H1 (cell line): ENCODE data around the gene GDF9. TPM values are rescaled to one million over a fixed set of nuclear protein-coding genes. Genes with fewer than 3 reads are reported as not detected.

ENCODE experiments used
- CTCF ChIA-PET: fragments of 300-600 bp; sonication (Branson Sonifier 250); formaldehyde crosslinking; loops from one replicate; lab custom pipeline; 2021; ENCODE audit not compliant: partially characterized antibody; lab: Charles Lee
- POLR2A ChIA-PET: fragments of 300-600 bp; sonication (Branson Sonifier 250); formaldehyde crosslinking; loops from one replicate; lab custom pipeline; 2021; ENCODE audit warnings: inconsistent platforms; ENCODE audit not compliant: partially characterized antibody; lab: Charles Lee
- DNase-seq, 2 experiments: peaks; one replicate each; pipeline versions ENCODE4 v3.0.0 to v3.0.0-alpha.2; 2010 to 2022; ENCODE audit warnings: low spot score in 2 of 2, low read depth in 1 of 2, mixed read lengths in 1 of 2
- FAIRE-seq: peaks from 2 replicates; lab custom pipeline; 2011; peaks lifted over from hg19 to GRCh38; lab: Jason Lieb, UNC
- H2AFZ ChIP-seq: 2 replicates; pipeline ENCODE4 v1.8.1; 2012; ENCODE audit warnings: low read length, inconsistent platforms
- H2AK5ac ChIP-seq: 2 replicates; pipeline ENCODE4 v1.6.1; 2013; ENCODE audit warnings: low read depth, low read length
- H2BK120ac ChIP-seq: replicated peaks from 2 replicates; pipeline ENCODE3; 2013; ENCODE audit warnings: low read depth, low read length, inconsistent platforms
- H2BK12ac ChIP-seq: 2 replicates; pipeline ENCODE4 v1.6.1; 2013; ENCODE audit warnings: low read depth, low read length
- H2BK15ac ChIP-seq: 2 replicates; pipeline ENCODE4 v1.6.1; 2013; ENCODE audit warnings: low read length
- H2BK20ac ChIP-seq: 2 replicates; pipeline ENCODE4 v1.6.1; 2013; ENCODE audit warnings: low read length
- H2BK5ac ChIP-seq: 2 replicates; pipeline ENCODE4 v1.6.1; 2013; ENCODE audit warnings: low read depth, low read length
- H3K14ac ChIP-seq: 2 replicates; pipeline ENCODE4 v1.6.1; 2013; ENCODE audit warnings: inconsistent platforms; ENCODE audit not compliant: insufficient read length
- H3K18ac ChIP-seq: 2 replicates; pipeline ENCODE4 v1.6.1; 2013; ENCODE audit warnings: low read length; ENCODE audit errors: extremely low read depth
- H3K23ac ChIP-seq: 2 replicates; pipeline ENCODE4 v1.6.1; 2013; ENCODE audit warnings: inconsistent platforms; ENCODE audit not compliant: insufficient read length
- H3K23me2 ChIP-seq: 2 replicates; pipeline ENCODE4 v1.6.1; 2013; ENCODE audit warnings: low read depth, low read length
- H3K27ac ChIP-seq: 2 replicates; pipeline ENCODE4 v1.6.1; 2011; ENCODE audit warnings: low read depth, low read length, inconsistent platforms
- H3K27me3 ChIP-seq, 4 experiments: replicated peaks in 1 of 4; 1 replicate in 1 of 4; 2 replicates in 3 of 4; pipeline versions ENCODE4 v1.6.1 to v1.8.1; 2011 to 2013; ENCODE audit warnings: low read length in 3 of 4, mild to moderate bottlenecking in 3 of 4, inconsistent platforms in 2 of 4, mixed read lengths in 2 of 4, moderate library complexity in 1 of 4; ENCODE audit not compliant: control insufficient read depth in 3 of 4, insufficient read depth in 3 of 4; ENCODE audit errors: extremely low read depth in 1 of 4
- H3K36me3 ChIP-seq, 4 experiments: 2 replicates each; pipeline versions ENCODE4 v1.6.1 to v1.8.1; 2011 to 2013; ENCODE audit warnings: mild to moderate bottlenecking in 4 of 4, low read length in 3 of 4, moderate library complexity in 2 of 4, control low read depth in 1 of 4, inconsistent platforms in 1 of 4; ENCODE audit not compliant: insufficient read depth in 4 of 4, control insufficient read depth in 2 of 4
- H3K4ac ChIP-seq: replicated peaks from 2 replicates; pipeline ENCODE3; 2013; ENCODE audit warnings: low read length, low read depth, mixed read lengths, inconsistent platforms; ENCODE audit not compliant: insufficient read length
- H3K4me1 ChIP-seq, 4 experiments: replicated peaks in 1 of 4; 1 replicate in 1 of 4; 2 replicates in 3 of 4; pipeline versions ENCODE4 v1.6.1 to v1.8.1; 2011 to 2013; ENCODE audit warnings: low read length in 3 of 4, inconsistent platforms in 2 of 4, mixed read lengths in 1 of 4; ENCODE audit not compliant: insufficient read depth in 4 of 4, control insufficient read depth in 3 of 4
- H3K4me2 ChIP-seq, 2 experiments: 2 replicates each; pipeline versions ENCODE4 v1.6.1 to v1.8.1; 2011 to 2013; ENCODE audit warnings: low read depth in 2 of 2, low read length in 2 of 2, control low read depth in 1 of 2, inconsistent platforms in 1 of 2, mild to moderate bottlenecking in 1 of 2; ENCODE audit not compliant: insufficient read depth in 1 of 2
- H3K4me3 ChIP-seq, 4 experiments: fragments of 200-600, 300-600 bp in 1 of 4; sonication (generic), shearing (Covaris generic), sonication (Bioruptor Twin) in 1 of 4; 2 replicates each; pipeline versions ENCODE4 v1.5.1 to v1.8.1; 2011 to 2016; ENCODE audit warnings: low read length in 4 of 4, low read depth in 3 of 4, control low read depth in 2 of 4, inconsistent platforms in 2 of 4, mild to moderate bottlenecking in 2 of 4, mixed read lengths in 1 of 4, moderate library complexity in 1 of 4; ENCODE audit not compliant: insufficient read depth in 2 of 4; ENCODE audit errors: extremely low read depth in 1 of 4
- H3K56ac ChIP-seq: replicated peaks from 2 replicates; pipeline ENCODE3; 2013; ENCODE audit warnings: low read depth, mild to moderate bottlenecking, mixed read lengths, low read length, inconsistent platforms; ENCODE audit not compliant: insufficient read length
- H3K79me1 ChIP-seq: 2 replicates; pipeline ENCODE4 v1.6.1; 2013; ENCODE audit warnings: low read depth, low read length, control low read depth
- H3K79me2 ChIP-seq, 2 experiments: 2 replicates each; pipeline versions ENCODE4 v1.6.1 to v1.8.1; 2012 to 2013; ENCODE audit warnings: low read length in 2 of 2, mild to moderate bottlenecking in 2 of 2, inconsistent platforms in 1 of 2; ENCODE audit not compliant: insufficient read depth in 2 of 2, control insufficient read depth in 1 of 2
- H3K9ac ChIP-seq, 4 experiments: replicated peaks in 1 of 4; 1 replicate in 1 of 4; 2 replicates in 3 of 4; pipeline versions ENCODE4 v1.6.1 to v1.8.1; 2011 to 2013; ENCODE audit warnings: low read depth in 3 of 4, low read length in 3 of 4, control low read depth in 2 of 4, mild to moderate bottlenecking in 2 of 4, moderate library complexity in 2 of 4, inconsistent platforms in 1 of 4; ENCODE audit errors: extremely low read depth in 1 of 4
- H3K9me3 ChIP-seq, 2 experiments: 2 replicates each; pipeline versions ENCODE4 v1.6.1 to v1.8.1; 2012 to 2013; ENCODE audit warnings: mild to moderate bottlenecking in 2 of 2, moderate library complexity in 2 of 2, control low read depth in 1 of 2, inconsistent platforms in 1 of 2, low read depth in 1 of 2, low read length in 1 of 2, mixed read lengths in 1 of 2; ENCODE audit not compliant: insufficient read depth in 2 of 2
- H4K20me1 ChIP-seq, 2 experiments: replicated peaks in 1 of 2; 2 replicates each; pipeline versions ENCODE3 to v1.8.1; 2011 to 2013; ENCODE audit warnings: inconsistent platforms in 2 of 2, low read length in 2 of 2, mild to moderate bottlenecking in 1 of 2; ENCODE audit not compliant: insufficient read depth in 2 of 2, control insufficient read depth in 1 of 2
- H4K5ac ChIP-seq: 2 replicates; pipeline ENCODE4 v1.6.1; 2013; ENCODE audit warnings: low read length, low read depth, mixed read lengths, inconsistent platforms; ENCODE audit not compliant: insufficient read length
- H4K8ac ChIP-seq: 2 replicates; pipeline ENCODE4 v1.8.0; 2013; ENCODE audit warnings: mild to moderate bottlenecking, moderate library complexity, low read length, inconsistent platforms; ENCODE audit not compliant: insufficient read depth; ENCODE audit errors: extremely low read depth
- H4K91ac ChIP-seq: replicated peaks from 2 replicates; pipeline ENCODE3; 2013; ENCODE audit warnings: low read length, mixed read lengths, inconsistent platforms; ENCODE audit not compliant: insufficient read length
- BRCA1 ChIP-seq: IDR thresholded peaks from 2 replicates; pipeline ENCODE4 v1.6.1; 2012; ENCODE audit warnings: low read depth, low read length, improper control_type of control experiment
- PHF8 ChIP-seq: fragments of 200-600 bp; sonication (generic); conservative IDR thresholded peaks from 2 replicates; pipeline ENCODE4 v1.7.1; 2012; ENCODE audit warnings: low read depth, mild to moderate bottlenecking, inconsistent platforms, low read length, moderate library complexity
- POU5F1 ChIP-seq: IDR thresholded peaks from 2 replicates; pipeline ENCODE4 v1.6.1; 2011; ENCODE audit warnings: low read depth, mild to moderate bottlenecking, low read length, moderate library complexity
- SUZ12 ChIP-seq: fragments of 200-600 bp; sonication (generic); IDR thresholded peaks from 2 replicates; pipeline ENCODE4 v1.6.1; 2012; ENCODE audit warnings: mild to moderate bottlenecking, inconsistent platforms, low read length, moderate library complexity, mixed read lengths
- TAF7 ChIP-seq: optimal IDR thresholded peaks from 2 replicates; pipeline ENCODE3; 2011; ENCODE audit warnings: low read depth, mild to moderate bottlenecking, inconsistent platforms, low read length, moderate library complexity, borderline replicate concordance
- WGBS, 2 experiments: shearing (Covaris generic) in 1 of 2; methylation state at CpG; one replicate each; pipeline versions ENCODE4 v1.1.6 to v1.1.7; 2013 to 2015; ENCODE audit warnings: low lambda C conversion rate in 2 of 2, mixed read lengths in 2 of 2, inconsistent platforms in 1 of 2, low coverage in 1 of 2, missing lambda C conversion rate in 1 of 2; ENCODE audit not compliant: insufficient replicate concordance in 2 of 2, insufficient coverage in 1 of 2, insufficient read length in 1 of 2; ENCODE audit errors: extremely low coverage in 1 of 2, missing lambda C conversion rate in 1 of 2; 5-methylcytosine and 5-hydroxymethylcytosine counted together
- long read RNA-seq, 2 experiments: library from RNA in 1 of 2; library from capped mRNA in 1 of 2; stranded (forward); transcript quantifications; one replicate each; pipeline ENCODE4 v2.0.0, GENCODE V29; 2021; ENCODE audit warnings: inconsistent platforms in 1 of 2
- polyA minus RNA-seq, 3 experiments: library from RNA; depleted of rRNA, polyadenylated mRNA; stranded (reverse); fragments of >200 nt; gene quantifications; 1 replicate in 2 of 3; 2 replicates in 1 of 3; pipeline ENCODE4 v1.2.3, GENCODE V29; 2011
- polyA plus RNA-seq, 7 experiments: library from polyadenylated mRNA; depleted of rRNA in 3 of 7; stranded (reverse) in 5 of 7; unstranded in 2 of 7; fragments of >200 nt in 5 of 7; fragments of 200-250 nt in 2 of 7; gene quantifications; 1 replicate in 5 of 7; 2 replicates in 1 of 7; 4 replicates in 1 of 7; pipeline versions ENCODE4 v1.2.1 to v1.2.3, GENCODE V29; 2011 to 2013; ENCODE audit warnings: missing spikeins in 2 of 7, mixed read lengths in 2 of 7
- total RNA-seq: library from RNA; stranded (reverse); fragmentation: NEBNext Ultra II Directional; extraction: Animal tissue kit (Norgen Biotek cat#: 25700); gene quantifications from 2 replicates; pipeline ENCODE4 v1.2.1, GENCODE V29; 2021
- TF ChIP-seq, protein P1 (sequence below): IDR thresholded peaks from 2 replicates; pipeline ENCODE4 v1.6.1; 2011; ENCODE audit warnings: low read depth, mild to moderate bottlenecking, low read length; ENCODE audit not compliant: insufficient read depth

Gene GDF9, protein sequence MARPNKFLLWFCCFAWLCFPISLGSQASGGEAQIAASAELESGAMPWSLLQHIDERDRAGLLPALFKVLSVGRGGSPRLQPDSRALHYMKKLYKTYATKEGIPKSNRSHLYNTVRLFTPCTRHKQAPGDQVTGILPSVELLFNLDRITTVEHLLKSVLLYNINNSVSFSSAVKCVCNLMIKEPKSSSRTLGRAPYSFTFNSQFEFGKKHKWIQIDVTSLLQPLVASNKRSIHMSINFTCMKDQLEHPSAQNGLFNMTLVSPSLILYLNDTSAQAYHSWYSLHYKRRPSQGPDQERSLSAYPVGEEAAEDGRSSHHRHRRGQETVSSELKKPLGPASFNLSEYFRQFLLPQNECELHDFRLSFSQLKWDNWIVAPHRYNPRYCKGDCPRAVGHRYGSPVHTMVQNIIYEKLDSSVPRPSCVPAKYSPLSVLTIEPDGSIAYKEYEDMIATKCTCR
- total RNA-seq, result 0.34 TPM in 1 of 2 replicates, not detected in the other
- polyA plus RNA-seq (2011; rRNA removed), result 0.14 and 0.22 TPM in 2 replicates
- 0.32 TPM for polyA plus RNA-seq (2011; cell fraction: cytosol; rRNA removed)
- polyA plus RNA-seq (2011; cell fraction: nucleus; rRNA removed), result 0.29 TPM
- 0.14 to 0.27 TPM (median 0.20 TPM) in 4 replicates for polyA plus RNA-seq (2012, experiment 1 of 2)
- not detected for polyA plus RNA-seq (2012, experiment 2 of 2)
- 0.20 TPM for polyA plus RNA-seq (2013, experiment 1 of 2)
- 0.35 TPM for polyA plus RNA-seq (2013, experiment 2 of 2)
- 0.19 and 0.88 TPM in 2 replicates for polyA minus RNA-seq (2011; rRNA and poly(A)+ RNA removed)
- polyA minus RNA-seq (2011; cell fraction: cytosol; rRNA and poly(A)+ RNA removed), result not detected
- polyA minus RNA-seq (2011; cell fraction: nucleus; rRNA and poly(A)+ RNA removed), result 0.40 TPM
- long read RNA-seq, experiment 1, result 0 reads
- long read RNA-seq, experiment 2, result 0 reads

DNA sequence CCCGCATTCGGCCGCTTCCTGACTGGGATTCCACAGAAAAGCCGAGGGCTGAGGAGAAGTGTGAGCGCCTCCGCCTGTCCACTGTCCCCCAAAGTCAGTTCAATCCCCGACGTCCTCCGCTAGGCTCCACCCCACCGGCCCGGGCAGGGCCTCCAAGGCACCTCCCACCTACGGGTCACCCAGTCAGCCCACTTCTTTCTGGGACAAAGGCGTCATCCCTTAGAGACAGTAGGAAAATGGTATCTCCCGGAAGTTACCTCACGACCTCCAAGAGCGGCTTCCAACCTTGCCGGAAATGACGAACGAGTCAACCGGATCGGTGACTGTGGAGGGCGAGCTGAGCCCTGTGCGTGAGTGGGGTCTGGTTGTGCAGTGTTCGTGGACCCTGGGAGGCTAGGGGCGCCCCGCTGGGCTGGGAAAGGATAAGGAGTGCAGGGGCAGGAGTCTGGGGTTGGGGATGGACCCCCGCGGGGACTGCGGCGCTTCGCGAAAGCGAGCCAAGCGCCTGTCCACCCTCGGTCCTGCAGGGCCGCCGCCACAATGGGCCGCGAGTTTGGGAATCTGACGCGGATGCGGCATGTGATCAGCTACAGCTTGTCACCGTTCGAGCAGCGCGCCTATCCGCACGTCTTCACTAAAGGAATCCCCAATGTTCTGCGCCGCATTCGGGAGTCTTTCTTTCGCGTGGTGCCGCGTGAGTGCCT lies at the start of gene GDF9, which contains the start of gene UQCRQ:
Gene GDF9, minus strand, starts transcription at position 128 of the 704 bp plus-strand sequence. CDS start 1,936 bp downstream, outside the sequence.
Gene UQCRQ, plus strand, starts transcription at position 301 of the 704 bp plus-strand sequence. Its CDS starts 240 bp downstream, at position 541.
- Histone ChIP-seq H3K18ac (no peak within 1 kb of the TSS; the same call in 1 of the 2 replicates), H4K91ac (peak within 1 kb of the TSS; percentile 58), H4K5ac (peak within 1 kb of the TSS; percentile 91), H3K9me3 (no peaks in the 10 kb centered on the region), H3K9ac (peak within 1 kb of the TSS; percentile 75 to 96 (median 85)), H4K8ac (peak within 1 kb of the TSS; percentile 98), H2AK5ac (0 out of 2 replicates have a peak within 1 kb of the TSS, but pooled peaks have one; percentile 58), H3K14ac (no peak within 1 kb of the TSS), H2BK5ac (peak within 1 kb of the TSS; percentile 77), H3K79me2 (peaks cover 3 to 13% of the 10 kb centered on the region in 2 experiments; a peak in 2 of 4 replicates), H2BK12ac (0 out of 2 replicates have a peak within 1 kb of the TSS, but pooled peaks have one; percentile 2), H2AFZ (peak within 1 kb of the TSS; percentile 47), H3K4me3 (peak within 1 kb of the TSS; percentile 80 to 99 (median 88)), H3K4me1 (peaks cover 4 to 7% (median 6%) of the 10 kb centered on the region in 4 experiments; a peak in 5 of 7 replicates), H3K36me3 (peaks cover 6 to 23% (median 14%) of the 10 kb centered on the region in 4 experiments; a peak in 5 of 8 replicates), H3K27me3 (no peaks in the 10 kb centered on the region), H3K23me2 (peaks cover 6% of the 10 kb centered on the region), H3K27ac (peak within 1 kb of the TSS; percentile 93), H4K20me1 (peaks cover 0 to 2% of the 10 kb centered on the region in 2 experiments), H3K4me2 (peak within 1 kb of the TSS; percentile 81 to 85), H3K23ac (no peak within 1 kb of the TSS), H2BK15ac (no peak within 1 kb of the TSS), H2BK120ac (no peak within 1 kb of the TSS), H3K56ac (peak within 1 kb of the TSS; percentile 67), H3K79me1 (peaks cover 3% of the 10 kb centered on the region; the same call in 1 of the 2 replicates), H2BK20ac (no peak within 1 kb of the TSS), H3K4ac (peak within 1 kb of the TSS; percentile 75)
- CTCF ChIA-PET, result interaction anchor here (1.0 to 32.2 kb wide), 8 partner anchors 12 to 59 kb away, joined by 3 to 465 read pairs (median 6); partner anchors contain the start of gene SHROOM1
- peak; percentile 93 to 97 for DNase-seq
- POLR2A ChIA-PET, result interaction anchor here (0.6 to 4.3 kb wide), 20 partner anchors 9 to 573 kb away, joined by 3 to 32 read pairs (median 4); partner anchors contain the start of genes HSPA4, KIF3A, SHROOM1 and SLC22A4
- FAIRE-seq, result peak; percentile 73
- 1% methylated on average over 47 of the region's 55 CpGs; no CpG with 5 or more reads in 1 of the 2 experiments for WGBS, 2 experiments
- TF ChIP-seq SUZ12, result no peak
- TF ChIP-seq POU5F1, result no peak
- no peak for TF ChIP-seq TAF7
- TF ChIP-seq, protein P1, sequence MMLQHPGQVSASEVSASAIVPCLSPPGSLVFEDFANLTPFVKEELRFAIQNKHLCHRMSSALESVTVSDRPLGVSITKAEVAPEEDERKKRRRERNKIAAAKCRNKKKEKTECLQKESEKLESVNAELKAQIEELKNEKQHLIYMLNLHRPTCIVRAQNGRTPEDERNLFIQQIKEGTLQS, result no peak
- peak; percentile 95 for TF ChIP-seq PHF8
- TF ChIP-seq BRCA1, result no peak
